K562 treated with DMSO at 1 percent for 48 hours (cell line): ENCODE measurements around the gene LRWD1. TPM values are rescaled to one million over a fixed set of nuclear protein-coding genes. Genes with fewer than 3 reads are reported as not detected.

Experiments
- total RNA-seq: library from RNA; unstranded; fragments of 300-600 nt; gene quantifications from 2 replicates; pipeline ENCODE4 v1.2.3, GENCODE V29; 2022; ENCODE audit warnings: low replicate concordance; ENCODE audit errors: extremely low read depth

LRWD1 gene
- total RNA-seq: not detected in 2 replicates

DNA sequence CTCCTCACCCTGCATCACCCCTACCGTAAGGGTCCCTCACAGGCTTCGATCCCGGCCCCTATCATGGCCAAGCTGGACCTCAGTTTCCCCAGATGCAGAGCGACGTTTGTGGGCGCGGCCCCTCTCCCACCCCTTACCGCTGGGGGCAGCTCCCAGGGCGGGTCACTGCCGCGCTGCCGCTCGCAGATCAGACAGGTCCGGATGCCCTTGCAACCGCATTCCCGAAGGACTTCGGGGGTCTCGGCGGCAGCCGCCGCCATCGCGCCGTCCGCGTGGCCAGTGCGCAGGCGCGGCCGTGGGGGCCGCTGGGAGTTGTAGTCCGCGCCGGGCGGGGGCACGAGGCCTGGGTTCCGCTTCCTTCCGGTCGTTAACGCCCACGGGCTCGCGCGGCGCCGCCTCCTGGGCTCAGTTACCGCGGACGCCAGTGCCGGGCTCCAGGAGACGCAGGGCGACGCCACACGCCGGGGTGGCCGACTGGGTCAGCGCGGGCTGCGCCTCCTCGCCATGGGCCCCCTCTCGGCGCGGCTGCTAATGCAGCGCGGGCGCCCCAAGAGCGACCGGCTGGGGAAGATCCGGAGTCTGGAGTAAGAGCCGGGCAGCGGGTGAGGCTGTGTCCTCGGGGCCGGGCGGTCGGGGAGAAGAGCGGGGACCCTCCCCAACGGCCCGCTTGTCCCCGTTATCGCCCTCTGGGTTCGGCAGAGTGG lies at the start of gene LRWD1, which contains the start of gene ALKBH4:
TSS of gene LRWD1 (plus strand) at position 408 of the 704 bp plus-strand sequence. CDS start at position 505, 97 bp downstream.
TSS of gene ALKBH4 (minus strand) at position 287 of the 704 bp plus-strand sequence. CDS start at position 260, 27 bp downstream.

DNA sequence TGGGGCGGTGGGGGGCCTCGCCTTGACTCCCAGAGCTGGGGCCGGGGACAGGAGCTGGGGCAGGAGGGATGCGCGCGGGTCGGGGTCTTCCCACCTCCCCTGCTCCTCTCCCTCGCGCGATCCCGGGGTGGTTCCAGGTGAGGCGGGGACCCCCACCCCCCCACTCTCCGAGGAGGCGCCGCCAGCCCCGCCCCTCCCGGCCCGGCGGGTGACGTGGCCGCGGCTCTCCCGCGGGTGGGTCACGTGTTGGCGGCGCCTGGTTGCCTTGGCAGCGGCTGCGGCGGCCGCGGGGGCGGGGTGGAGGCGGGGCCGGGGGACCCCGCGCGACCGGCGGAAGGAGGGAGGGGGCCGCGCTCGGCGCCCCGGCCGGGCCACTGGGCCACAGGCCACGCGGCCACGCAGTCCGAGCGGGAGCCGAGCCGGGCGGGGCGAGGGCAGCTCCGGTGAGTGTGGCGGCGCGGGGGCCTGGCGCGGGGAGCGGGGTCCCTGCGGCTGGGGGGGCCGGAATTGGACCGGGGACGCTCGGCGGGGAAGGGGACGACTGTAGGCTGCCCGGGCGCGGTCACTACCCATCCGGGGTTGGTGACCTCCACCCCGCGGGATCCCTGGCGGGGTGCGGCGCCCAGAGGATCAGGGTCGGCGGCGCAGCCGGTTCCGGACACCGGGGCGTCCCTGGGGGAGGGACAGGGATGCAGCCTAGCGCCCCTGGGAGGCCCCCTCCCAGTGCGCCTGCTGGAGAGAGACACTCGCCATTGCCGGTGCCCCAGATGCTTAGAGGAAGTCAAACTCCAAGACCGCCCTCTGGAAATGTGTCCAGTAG lies 31.4 kb upstream of the LRWD1 start, which contains the start of gene ORAI2:
TSS of gene ORAI2 (plus strand) at position 357 of the 820 bp plus-strand sequence. CDS start 5,382 bp downstream, outside the sequence.

DNA sequence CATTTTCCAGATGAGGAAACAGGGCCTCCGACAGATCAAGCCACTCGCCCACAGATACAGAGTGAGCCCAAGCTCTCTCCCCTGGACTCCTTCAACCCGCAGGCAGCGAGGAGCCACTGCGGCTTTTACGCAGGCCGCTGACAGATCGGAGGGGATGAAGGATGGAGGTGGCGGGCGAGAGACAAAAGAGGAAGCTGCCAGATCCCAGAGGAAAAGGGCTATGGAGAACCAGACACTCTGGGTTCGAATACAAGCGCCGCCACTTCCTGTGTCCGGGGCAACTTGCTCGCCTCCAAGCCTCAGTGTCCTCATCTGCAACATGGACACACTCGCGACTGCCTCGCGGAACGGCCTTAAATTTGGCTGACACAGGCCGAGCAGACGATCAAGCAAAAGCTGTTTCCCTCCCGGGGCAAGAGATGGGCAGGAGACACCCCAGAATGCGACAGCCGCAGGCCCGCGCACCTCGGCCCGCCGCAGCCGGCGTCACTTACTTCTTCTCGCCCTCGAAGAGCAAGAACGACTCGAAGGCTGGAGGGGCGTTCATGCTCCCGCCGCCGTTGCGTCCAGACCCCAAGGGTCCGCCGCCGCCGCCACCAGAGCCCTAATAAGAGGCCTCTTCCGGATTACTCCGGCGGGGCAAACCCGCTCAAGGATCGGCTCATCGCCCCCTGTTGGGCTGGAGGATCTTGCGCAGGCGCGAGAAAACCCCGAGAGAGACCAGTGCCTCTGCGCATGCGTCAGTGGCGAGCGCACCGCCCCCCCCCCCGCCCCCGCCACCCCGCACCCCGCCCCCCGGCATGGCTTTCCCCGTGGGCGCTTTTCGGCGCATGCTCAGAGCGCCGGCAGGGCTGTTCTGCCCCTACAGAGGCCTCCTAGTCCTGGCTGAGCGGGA lies 13.8 kb downstream of the LRWD1 start, which contains the start of gene POLR2J:
TSS of gene POLR2J (minus strand) at position 609 of the 895 bp plus-strand sequence. CDS start at position 547, 62 bp downstream.

DNA sequence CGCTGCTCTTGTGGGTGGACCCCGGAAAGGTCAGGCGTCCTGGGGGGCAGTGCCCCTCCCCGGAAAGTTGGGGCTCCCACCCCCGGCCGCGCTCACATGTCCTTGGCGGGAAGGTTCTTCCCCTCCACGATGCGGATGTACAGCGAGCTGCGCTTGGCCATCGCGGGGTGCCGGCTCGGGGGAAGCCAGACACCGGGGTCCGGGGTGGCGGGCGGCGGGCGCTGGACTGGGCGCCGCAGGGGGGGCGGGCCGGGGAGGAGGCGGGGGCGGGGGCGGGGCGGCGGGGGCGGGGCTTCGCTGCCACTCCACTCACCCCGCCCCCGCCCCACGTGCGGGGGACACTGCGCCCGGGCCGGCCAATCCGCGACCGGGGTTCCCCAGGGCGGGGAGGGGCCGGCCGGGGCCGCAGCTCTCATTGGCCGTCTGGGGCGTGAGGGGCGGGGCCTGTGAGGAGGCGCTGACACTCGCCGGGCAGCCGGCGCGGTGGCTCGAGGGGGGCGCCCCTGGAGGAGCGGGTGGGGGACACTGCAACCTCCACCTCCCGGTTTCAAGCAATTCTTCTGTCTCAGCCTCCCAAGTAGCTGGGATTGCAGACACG lies 52.9 kb downstream of the LRWD1 start, which contains the start of gene RASA4B:
TSS of gene RASA4B (minus strand) at position 228 of the 598 bp plus-strand sequence. CDS start at position 161, 67 bp downstream.

Other genes with a start within 250 kb of the LRWD1 start
- not detected in 2 replicates for gene SH2B2, start 178.1 kb upstream of the LRWD1 start, total RNA-seq
- not detected in 2 replicates for gene SPDYE6, start 108.5 kb upstream of the LRWD1 start, total RNA-seq
- gene PRKRIP1, start 68.6 kb upstream of the LRWD1 start, total RNA-seq: not detected in 2 replicates
- not detected in 2 replicates for gene ORAI2, start 31.4 kb upstream of the LRWD1 start, total RNA-seq
- not detected in 2 replicates for gene ALKBH4, start 121 bp upstream of the LRWD1 start, total RNA-seq
- not detected in 2 replicates for gene POLR2J, start 13.9 kb downstream of the LRWD1 start, total RNA-seq
- not detected in 2 replicates for gene RASA4B, start 52.8 kb downstream of the LRWD1 start, total RNA-seq
- gene UPK3BL2, start 78.7 kb downstream of the LRWD1 start, total RNA-seq: not detected in 2 replicates
- not detected in 2 replicates for gene SPDYE2, start 86.2 kb downstream of the LRWD1 start, total RNA-seq
- not detected in 2 replicates for gene POLR2J3, start 107.6 kb downstream of the LRWD1 start, total RNA-seq
- not detected in 2 replicates for gene RASA4, start 151.8 kb downstream of the LRWD1 start, total RNA-seq
- not detected in 2 replicates for gene UPK3BL1, start 177.8 kb downstream of the LRWD1 start, total RNA-seq
- gene SPDYE2B, start 185.3 kb downstream of the LRWD1 start, total RNA-seq: not detected in 2 replicates
- gene POLR2J2, start 206.7 kb downstream of the LRWD1 start, total RNA-seq: not detected in 2 replicates